Measurements from ENCODE around the gene GSC2. TPM values are rescaled to one million over a fixed set of nuclear protein-coding genes. Genes with fewer than 3 reads are reported as not detected.

GSC2 gene
- total RNA-seq, 4 donors from 2014 or later, result not detected

DNA sequence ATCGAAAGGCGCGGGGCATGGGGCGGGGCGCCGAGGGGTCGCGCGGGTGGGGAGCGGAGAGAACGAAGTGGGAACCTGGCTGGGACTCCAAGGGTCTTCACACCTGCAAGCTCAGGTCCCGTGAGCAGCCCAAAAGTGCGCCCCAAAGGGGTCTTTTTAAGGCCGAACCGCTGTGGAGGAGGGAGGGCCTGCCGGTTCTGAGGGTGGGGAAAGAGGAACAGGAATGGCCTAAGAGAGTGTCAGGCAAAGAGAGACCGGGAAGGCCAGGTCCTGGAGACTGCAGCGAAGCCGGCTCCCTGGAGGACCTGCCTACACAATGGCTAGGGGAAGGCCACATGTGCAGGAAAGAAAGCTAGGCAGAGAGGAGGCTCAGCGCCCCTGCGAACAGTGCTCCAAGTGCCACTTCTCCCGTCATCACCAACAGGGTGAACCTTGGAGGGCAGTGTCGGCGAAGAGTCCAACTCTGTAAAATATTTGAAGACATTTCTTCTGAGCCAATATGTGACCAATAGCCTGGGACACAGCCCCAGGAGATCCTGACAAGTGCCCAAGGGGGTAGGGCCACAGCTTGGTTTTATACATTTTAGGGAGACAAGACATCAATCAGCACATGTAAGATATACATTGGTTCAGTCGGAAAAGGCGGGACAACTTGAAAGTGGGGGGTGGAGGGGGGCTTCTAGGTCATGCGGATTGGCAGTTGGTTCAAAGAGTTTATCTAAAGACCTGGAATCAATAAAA, 27.2 kb downstream of the GSC2 start:
- H3K27ac ChIP-seq, result peak overlapping the region in 1 of 3 donors; percentile 93

DNA sequence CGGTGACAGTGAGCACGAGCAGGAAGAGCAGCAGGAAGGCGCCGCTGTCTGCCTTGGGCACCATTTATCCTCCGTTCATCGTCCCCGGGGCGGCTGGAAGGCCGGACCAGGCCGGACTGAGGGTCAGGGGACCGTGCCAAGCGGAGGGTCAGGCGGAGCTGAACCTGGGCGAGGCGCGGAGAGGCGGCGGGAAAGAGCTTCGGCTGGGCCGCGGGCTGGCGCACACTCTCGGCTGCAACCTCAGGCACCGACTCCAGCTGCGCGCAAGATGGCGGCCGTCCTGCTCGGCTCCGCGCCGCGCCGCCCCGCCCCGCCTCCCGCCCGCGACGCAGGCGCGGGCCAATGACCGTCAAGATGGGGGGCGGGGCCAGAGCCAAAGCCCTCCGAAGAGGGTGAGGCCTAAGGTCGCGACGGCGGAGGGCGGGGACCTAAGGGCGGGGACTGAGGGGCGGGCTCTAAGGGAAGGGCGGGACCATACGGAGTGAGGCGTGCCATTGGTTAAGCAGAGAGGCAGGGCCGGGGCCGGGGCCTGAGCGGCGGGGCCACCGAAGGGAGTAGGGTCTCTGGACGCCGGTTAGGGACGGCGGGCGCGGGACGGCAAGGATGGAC, 27.8 kb downstream of the GSC2 start, which contains the start of gene DGCR2:
Gene DGCR2, minus strand, starts transcription at position 270 of the 609 bp plus-strand sequence. Its CDS starts 206 bp downstream, at position 64.
- Histone ChIP-seq H3K9me3 (no peaks in the 10 kb centered on the region), H3K36me3 (no peaks in the 10 kb centered on the region), H3K27ac (peak within 1 kb of the TSS; percentile 78 to 93 (median 86)), H3K27me3 (no peaks in the 10 kb centered on the region), H3K4me3 (replicated peaks in 1 of 3) (peak within 1 kb of the TSS; percentile 27 to 78 (median 65)), H3K4me1 (peaks cover 34 to 44% of the 10 kb centered on the region in 2 donors)
- intact Hi-C loops (cut with DNase I), result no loop called here
- TF ChIP-seq, protein P1, sequence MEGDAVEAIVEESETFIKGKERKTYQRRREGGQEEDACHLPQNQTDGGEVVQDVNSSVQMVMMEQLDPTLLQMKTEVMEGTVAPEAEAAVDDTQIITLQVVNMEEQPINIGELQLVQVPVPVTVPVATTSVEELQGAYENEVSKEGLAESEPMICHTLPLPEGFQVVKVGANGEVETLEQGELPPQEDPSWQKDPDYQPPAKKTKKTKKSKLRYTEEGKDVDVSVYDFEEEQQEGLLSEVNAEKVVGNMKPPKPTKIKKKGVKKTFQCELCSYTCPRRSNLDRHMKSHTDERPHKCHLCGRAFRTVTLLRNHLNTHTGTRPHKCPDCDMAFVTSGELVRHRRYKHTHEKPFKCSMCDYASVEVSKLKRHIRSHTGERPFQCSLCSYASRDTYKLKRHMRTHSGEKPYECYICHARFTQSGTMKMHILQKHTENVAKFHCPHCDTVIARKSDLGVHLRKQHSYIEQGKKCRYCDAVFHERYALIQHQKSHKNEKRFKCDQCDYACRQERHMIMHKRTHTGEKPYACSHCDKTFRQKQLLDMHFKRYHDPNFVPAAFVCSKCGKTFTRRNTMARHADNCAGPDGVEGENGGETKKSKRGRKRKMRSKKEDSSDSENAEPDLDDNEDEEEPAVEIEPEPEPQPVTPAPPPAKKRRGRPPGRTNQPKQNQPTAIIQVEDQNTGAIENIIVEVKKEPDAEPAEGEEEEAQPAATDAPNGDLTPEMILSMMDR (IDR thresholded peaks at IDR 0.05), result no peak
- peak; percentile 35 to 94 for TF ChIP-seq POLR2A (IDR thresholded peaks at IDR 0.05)
- WGBS, 2 donors, result 0 to 1% methylated on average over 8 to 25 of the region's 67 CpGs
- peak; percentile 95 to 98 for DNase-seq

More for the DNA sequence above, 27.2 kb downstream of the GSC2 start:
- no peaks in the 10 kb centered on the region for H3K9me3 ChIP-seq
- H3K36me3 ChIP-seq, result no peaks in the 10 kb centered on the region
- TF ChIP-seq, protein P1 (IDR thresholded peaks at IDR 0.05), result no peak
- TF ChIP-seq POLR2A (IDR thresholded peaks at IDR 0.05), result no peak
- peak overlapping the region in 2 of 3 donors; percentile 25 to 78 for H3K4me3 ChIP-seq (replicated peaks in 1 of 3)
- DNase-seq, result peak; percentile 46 to 50
- 19 to 21% methylated on average over 26 to 27 of the region's 27 CpGs for WGBS, 2 donors
- intact Hi-C loops (cut with DNase I), result no loop called here
- H3K4me1 ChIP-seq, result peaks cover 27 to 38% of the 10 kb centered on the region in 2 donors
- H3K27me3 ChIP-seq, result no peaks in the 10 kb centered on the region

DNA sequence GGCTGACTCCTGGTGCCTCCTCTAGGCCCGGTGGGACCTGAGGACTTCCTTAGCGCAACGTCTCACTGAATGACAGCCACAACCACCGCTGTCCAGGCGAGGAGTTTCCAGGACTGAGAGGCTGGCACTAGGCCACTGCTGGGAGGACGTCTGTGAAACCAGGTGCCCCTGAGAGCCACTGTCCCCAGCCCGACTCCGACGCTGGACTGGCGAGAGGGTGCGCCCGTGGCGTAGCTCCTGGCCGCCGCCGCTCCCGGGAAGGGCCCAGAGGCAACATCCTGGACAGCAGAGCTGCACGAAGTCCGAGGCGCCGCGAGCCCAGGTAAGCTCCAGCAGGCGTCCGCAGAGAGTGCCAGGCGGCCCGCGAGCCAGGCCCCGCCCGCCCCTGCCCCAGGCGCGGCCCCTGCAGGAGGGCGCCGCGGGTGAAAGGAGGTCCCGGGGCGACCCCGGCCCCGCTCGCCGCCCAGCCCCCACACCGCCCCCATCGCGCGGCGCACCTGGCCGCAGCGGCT, 28.4 kb downstream of the GSC2 start:
- Histone ChIP-seq H3K4me1 (peaks cover 40 to 50% of the 10 kb centered on the region in 2 donors), H3K36me3 (no peaks in the 10 kb centered on the region), H3K4me3 (replicated peaks in 1 of 3) (peak overlapping the region; percentile 27 to 78 (median 65)), H3K27ac (peak overlapping the region; percentile 78 to 93 (median 86)), H3K9me3 (no peaks in the 10 kb centered on the region), H3K27me3 (no peaks in the 10 kb centered on the region)
- 0% methylated on average over 1 to 3 of the region's 47 CpGs for WGBS, 2 donors
- TF ChIP-seq, protein P1 (IDR thresholded peaks at IDR 0.05), result no peak
- peak in 1 of 2 donors; percentile 16 for TF ChIP-seq POLR2A (IDR thresholded peaks at IDR 0.05)
- intact Hi-C loops (cut with DNase I), result no loop called here
- DNase-seq, result peak; percentile 88 to 90

DNA sequence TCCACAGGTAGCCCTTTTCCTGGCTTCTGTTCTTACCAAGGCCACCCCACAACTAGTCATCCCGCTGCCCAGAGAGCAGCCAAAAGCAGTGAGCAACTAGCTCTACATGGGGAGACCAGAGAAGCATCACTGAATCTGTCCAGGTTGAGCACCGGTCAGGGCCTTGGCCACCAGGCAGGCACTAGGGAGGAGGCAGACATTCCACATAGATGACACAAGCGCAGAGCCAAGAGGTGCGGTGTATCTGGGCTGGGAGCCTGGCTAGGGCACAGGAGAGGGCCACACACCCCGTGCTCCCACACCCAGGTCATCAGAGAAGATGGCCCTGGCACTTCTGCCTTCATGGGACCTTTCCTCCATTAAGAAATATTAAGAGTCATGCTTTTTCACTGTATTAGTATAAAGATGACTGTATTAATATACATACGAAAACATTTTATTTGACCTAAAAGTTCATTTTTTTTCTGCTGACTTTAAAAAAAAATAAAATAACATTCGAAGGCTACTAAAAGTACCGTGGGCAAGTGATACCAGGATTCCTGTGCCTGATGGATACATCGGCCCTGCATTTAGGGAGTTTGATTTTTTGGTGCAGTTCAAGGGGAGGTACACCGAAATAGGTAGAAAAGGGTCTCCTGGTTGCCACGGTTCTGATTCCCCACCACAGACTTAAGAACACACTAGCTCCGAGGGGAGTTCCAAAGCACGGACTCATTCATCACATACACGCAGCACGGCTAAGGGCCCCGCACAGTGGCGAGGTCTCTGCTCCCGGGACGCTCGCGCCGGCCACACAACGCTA, 29.1 kb downstream of the GSC2 start:
- TF ChIP-seq, protein P1 (IDR thresholded peaks at IDR 0.05), result no peak
- no peak for TF ChIP-seq POLR2A (IDR thresholded peaks at IDR 0.05)
- Histone ChIP-seq H3K36me3 (no peaks in the 10 kb centered on the region), H3K4me1 (peaks cover 41 to 56% of the 10 kb centered on the region in 2 donors), H3K27ac (peak overlapping the region; percentile 78 to 93 (median 86)), H3K27me3 (no peaks in the 10 kb centered on the region), H3K9me3 (no peaks in the 10 kb centered on the region), H3K4me3 (replicated peaks in 1 of 3) (peak overlapping the region; percentile 27 to 78 (median 65))
- 15 to 16% methylated on average over 23 of the region's 23 CpGs for WGBS, 2 donors
- peak; percentile 77 to 87 for DNase-seq
- intact Hi-C loops (cut with DNase I), result no loop called here
